Forelimb muscle (tissue), 1 donor: ENCODE data around the gene BCL2A1. TPM values are rescaled to one million over a fixed set of nuclear protein-coding genes. Genes with fewer than 3 reads are reported as not detected.
A peak's percentile ranks its signal among the peaks of the same experiment; 100 is the strongest.
"Not testable (repeated sequence)": the region's sequence is repeated elsewhere in the genome, so short reads cannot be mapped to it uniquely, and the experiment has no call there.

ENCODE experiments used
- DNase-seq: peaks from one replicate; pipeline ENCODE4 v3.0.0-alpha.2; 2013; ENCODE audit warnings: low read depth
- polyA plus RNA-seq: library from polyadenylated mRNA; unstranded; fragments of 120-200 nt; gene quantifications from one replicate; pipeline ENCODE4 v1.2.1, GENCODE V29; 2013; ENCODE audit not compliant: insufficient read length

Gene BCL2A1
- polyA plus RNA-seq, 1 donor: 0.28 TPM

- peak; percentile 75 for DNase-seq
Observed at GRCh38 chr15:79923515-79924169, 47.4 kb downstream of the BCL2A1 start.

- no peak for DNase-seq
Observed at GRCh38 chr15:79923079-79923514, 47.9 kb downstream of the BCL2A1 start.

- DNase-seq: no peak
Observed at GRCh38 chr15:79922512-79923078, 48.4 kb downstream of the BCL2A1 start.

- DNase-seq: no peak
Observed at GRCh38 chr15:79919749-79920511, 51.1 kb downstream of the BCL2A1 start.

GRCh38 chr15:79919090-79919748, 51.8 kb downstream of the BCL2A1 start:
- no peak for DNase-seq

- no peak for DNase-seq
Observed at GRCh38 chr15:79918278-79918677, 52.7 kb downstream of the BCL2A1 start.

GRCh38 chr15:79916502-79917132, 54.4 kb downstream of the BCL2A1 start:
- no peak for DNase-seq

- not testable (repeated sequence) for DNase-seq
Observed at GRCh38 chr15:79915776-79916501, 55.1 kb downstream of the BCL2A1 start.

- no peak for DNase-seq
Observed at GRCh38 chr15:79914728-79915127, 56.3 kb downstream of the BCL2A1 start.

Other genes with a start within 250 kb of the BCL2A1 start
- gene MTHFS, start 74.2 kb downstream of the BCL2A1 start, polyA plus RNA-seq: 20.8 TPM
- 105 TPM for gene ZFAND6, start 88.5 kb upstream of the BCL2A1 start, polyA plus RNA-seq
- 13.4 TPM for gene FAH, start 181.8 kb upstream of the BCL2A1 start, polyA plus RNA-seq